Endothelial cell of umbilical vein (primary cell): Measurements from ENCODE around the gene UBFD1.

Experiments used
- EZH2 ChIP-seq: IDR thresholded peaks from 2 replicates; pipeline ENCODE4 v1.6.1; 2012; ENCODE audit warnings: borderline replicate concordance, low read depth, mild to moderate bottlenecking, moderate library complexity, low read length, inconsistent platforms; ENCODE audit not compliant: severe bottlenecking
- JUN ChIP-seq: IDR thresholded peaks from 2 replicates; pipeline ENCODE4 v1.6.1; 2011; ENCODE audit warnings: borderline replicate concordance, low read depth; ENCODE audit not compliant: insufficient read length, insufficient read depth
- MYC ChIP-seq: IDR thresholded peaks from one replicate; pipeline ENCODE4 v1.6.1; 2011; ENCODE audit warnings: mild to moderate bottlenecking, low read depth, low read length
- POLR2A ChIP-seq: IDR thresholded peaks from 2 replicates; pipeline ENCODE4 v1.6.1; 2012; ENCODE audit warnings: low read depth, mild to moderate bottlenecking, control low read depth, low read length
- POLR2AphosphoS5 ChIP-seq: IDR thresholded peaks from 2 replicates; pipeline ENCODE4 v1.6.1; 2012; ENCODE audit warnings: low read depth, mild to moderate bottlenecking, control low read depth, low read length, moderate library complexity; ENCODE audit not compliant: insufficient read depth
- TF ChIP-seq, protein P1 (sequence below), 2 donors: IDR thresholded peaks; 1 replicate in 1 of 2; 2 replicates in 1 of 2; pipeline ENCODE4 v1.5.1; 2011; ENCODE audit warnings: low read length in 2 of 2, mild to moderate bottlenecking in 2 of 2, moderate library complexity in 2 of 2, control low read depth in 1 of 2, inconsistent platforms in 1 of 2, low read depth in 1 of 2; ENCODE audit not compliant: insufficient read depth in 1 of 2; ENCODE audit errors: extremely low read depth in 1 of 2
- TF ChIP-seq, protein P2 (sequence below): IDR thresholded peaks from 2 replicates; pipeline ENCODE4 v1.6.1; 2011; ENCODE audit not compliant: insufficient read depth, insufficient read length

DNA sequence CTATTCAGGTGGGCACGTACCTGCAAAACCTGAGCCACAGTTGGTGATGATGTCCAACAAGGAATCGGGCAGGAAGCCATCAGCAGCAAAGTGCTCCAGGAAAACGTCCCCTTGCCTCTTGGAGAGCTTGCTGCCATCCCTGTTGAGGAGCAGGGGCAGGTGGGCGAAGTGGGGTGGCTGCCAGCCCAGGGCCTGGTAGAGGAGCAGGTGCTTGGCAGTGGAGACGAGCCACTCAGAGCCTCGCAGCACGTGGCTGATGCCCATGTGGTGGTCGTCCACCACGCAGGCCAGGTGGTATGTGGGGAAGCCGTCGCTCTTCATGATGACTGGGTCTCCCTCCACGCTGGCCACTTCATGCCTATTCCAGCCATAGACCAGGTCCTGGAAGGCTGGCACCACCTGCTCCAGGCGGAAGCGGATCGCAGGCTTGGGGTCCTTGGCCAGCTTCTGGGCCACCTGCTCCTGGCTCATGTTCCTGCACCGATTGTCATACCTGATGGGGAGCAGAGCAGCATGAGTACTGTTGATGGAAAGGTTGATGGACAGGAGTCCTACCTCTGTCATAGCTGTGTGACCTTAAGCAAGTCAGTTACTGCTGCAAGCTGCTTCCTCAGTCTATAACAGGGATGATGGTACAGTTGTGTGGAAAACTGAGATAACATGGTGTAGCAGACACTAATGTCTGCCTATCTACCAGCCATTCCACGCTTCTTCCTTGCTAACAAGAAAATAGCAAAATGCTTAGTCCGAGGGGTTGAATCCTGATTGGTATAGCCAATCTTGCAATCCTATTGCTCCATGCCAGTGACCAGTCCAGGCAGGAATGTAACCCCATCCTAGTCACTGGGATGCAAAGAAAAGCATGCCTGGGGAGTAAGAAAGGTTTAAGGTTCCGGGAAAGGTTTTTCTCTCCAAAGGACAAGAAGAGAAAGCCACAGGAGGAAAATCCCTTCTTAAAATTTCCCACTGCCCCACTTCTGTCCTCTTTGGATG, 22.4 kb upstream of the UBFD1 start:
- TF ChIP-seq POLR2AphosphoS5 (no peak), POLR2A (no peak), EZH2 (no peak), JUN (no peak), MYC (no peak)
- TF ChIP-seq, protein P1, sequence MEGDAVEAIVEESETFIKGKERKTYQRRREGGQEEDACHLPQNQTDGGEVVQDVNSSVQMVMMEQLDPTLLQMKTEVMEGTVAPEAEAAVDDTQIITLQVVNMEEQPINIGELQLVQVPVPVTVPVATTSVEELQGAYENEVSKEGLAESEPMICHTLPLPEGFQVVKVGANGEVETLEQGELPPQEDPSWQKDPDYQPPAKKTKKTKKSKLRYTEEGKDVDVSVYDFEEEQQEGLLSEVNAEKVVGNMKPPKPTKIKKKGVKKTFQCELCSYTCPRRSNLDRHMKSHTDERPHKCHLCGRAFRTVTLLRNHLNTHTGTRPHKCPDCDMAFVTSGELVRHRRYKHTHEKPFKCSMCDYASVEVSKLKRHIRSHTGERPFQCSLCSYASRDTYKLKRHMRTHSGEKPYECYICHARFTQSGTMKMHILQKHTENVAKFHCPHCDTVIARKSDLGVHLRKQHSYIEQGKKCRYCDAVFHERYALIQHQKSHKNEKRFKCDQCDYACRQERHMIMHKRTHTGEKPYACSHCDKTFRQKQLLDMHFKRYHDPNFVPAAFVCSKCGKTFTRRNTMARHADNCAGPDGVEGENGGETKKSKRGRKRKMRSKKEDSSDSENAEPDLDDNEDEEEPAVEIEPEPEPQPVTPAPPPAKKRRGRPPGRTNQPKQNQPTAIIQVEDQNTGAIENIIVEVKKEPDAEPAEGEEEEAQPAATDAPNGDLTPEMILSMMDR (IDR thresholded peaks at IDR 0.05; ENCODE audit: extremely low read depth in 1 of 2, insufficient read depth in 1 of 2, low read depth in 1 of 2, low read length in 2 of 2): no peak
- TF ChIP-seq, protein P2, sequence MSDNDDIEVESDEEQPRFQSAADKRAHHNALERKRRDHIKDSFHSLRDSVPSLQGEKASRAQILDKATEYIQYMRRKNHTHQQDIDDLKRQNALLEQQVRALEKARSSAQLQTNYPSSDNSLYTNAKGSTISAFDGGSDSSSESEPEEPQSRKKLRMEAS: no peak
